AG08396 (cell line): ENCODE results near the gene AGAP1.

Experiments
- DNase-seq: peaks from one replicate; pipeline ENCODE4 v3.0.0; 2012; ENCODE audit warnings: low spot score, mixed read lengths

Gene AGAP1

GRCh38 chr2:236001854-236002253 is 508.0 kb downstream of the AGAP1 start:
- no peak for DNase-seq

DNA sequence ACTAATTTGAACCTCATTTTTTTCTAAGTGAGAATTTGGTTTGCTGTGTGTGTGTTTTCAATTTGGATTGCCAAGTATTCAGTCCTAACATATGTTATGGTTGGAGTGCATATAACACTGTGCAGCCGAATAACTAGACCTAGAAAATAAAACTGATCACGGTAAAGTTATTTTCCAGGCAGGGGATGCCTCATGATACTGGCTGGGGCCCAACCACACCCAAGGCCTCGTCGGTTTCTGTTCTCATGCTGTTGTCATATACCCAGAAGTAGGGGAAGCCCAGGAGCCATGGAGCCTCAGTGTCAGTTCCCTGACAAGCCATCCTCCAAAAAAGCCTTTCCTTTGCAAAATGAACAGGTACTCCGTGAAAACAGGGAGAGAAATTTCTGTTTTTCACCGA is 514.2 kb downstream of the AGAP1 start:
- no peak for DNase-seq

GRCh38 chr2:236008857-236009256 is 515.0 kb downstream of the AGAP1 start:
- no peak for DNase-seq

DNA sequence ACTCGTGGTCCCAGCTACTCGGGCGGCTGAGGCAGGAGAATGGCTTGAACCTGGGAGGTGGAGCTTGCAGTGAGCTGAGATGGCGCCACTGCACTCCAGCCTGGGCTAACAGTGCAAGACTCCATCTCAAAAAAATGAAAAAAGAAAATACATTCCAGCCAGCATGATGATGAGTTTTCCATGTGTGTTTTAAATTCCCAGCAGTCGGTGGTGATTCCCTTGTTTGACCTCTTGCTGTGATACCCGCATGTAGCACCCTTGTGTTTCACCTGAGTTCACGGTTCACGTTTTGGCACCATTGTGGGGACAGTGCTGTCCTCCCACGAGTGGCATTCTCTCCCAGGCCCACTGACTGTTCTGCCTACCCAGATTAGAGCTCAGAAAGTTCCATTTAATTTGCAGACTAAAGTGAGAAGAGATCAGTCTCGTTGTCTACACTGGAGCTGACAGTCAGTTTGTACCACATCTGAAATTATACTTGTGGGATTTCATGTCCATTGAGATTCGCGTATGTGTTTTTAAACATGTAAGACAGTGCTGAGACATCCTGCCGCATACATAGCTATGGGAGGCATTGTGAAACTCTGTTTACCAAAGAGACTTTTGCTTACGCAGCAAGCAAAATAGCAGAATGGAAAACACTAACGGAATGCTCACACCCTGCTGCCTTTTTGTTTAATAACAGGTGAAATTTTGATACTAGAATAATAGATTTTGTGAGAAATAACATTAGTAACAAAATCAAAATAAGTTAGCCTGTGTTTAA is 517.3 kb downstream of the AGAP1 start:
- DNase-seq, result no peak

- no peak for DNase-seq
These were observed 518.3 kb downstream of the AGAP1 start for GRCh38 chr2:236012155-236012554.

DNA sequence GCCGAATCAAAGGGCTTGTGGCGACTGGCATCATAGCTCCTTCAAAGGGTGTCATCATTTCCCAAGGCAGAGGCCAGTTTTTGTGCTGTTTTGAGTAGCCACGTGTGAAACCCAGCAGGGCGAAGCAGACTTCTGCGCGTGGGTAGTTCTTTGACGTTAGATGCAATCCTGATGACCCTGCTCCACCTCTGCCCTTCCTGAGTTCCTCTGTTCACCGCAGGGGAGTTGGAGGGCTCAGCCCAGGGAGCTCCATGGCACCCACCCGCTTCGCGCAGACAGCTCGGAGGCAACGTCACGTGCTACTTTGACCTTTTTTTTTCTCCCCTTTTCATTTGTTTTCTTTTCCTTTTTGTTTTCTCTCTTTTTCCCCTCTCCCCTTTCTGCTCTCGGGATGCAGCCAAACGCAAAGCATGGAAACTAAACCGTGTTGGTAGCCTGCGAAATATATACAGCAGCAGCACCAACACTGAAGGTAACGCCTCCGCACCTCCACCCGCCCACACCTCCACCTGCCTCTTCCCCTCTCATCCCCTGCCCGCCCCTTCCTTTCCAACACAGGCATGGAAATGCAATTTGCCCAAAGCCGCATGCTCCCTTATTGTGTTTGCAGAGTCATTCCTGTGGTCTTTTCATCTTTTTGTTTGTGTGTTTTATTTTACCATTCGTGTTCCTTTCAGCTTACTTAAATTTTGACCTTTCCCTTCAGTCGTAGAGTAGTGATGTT is 520.7 kb downstream of the AGAP1 start:
- DNase-seq, result no peak

DNA sequence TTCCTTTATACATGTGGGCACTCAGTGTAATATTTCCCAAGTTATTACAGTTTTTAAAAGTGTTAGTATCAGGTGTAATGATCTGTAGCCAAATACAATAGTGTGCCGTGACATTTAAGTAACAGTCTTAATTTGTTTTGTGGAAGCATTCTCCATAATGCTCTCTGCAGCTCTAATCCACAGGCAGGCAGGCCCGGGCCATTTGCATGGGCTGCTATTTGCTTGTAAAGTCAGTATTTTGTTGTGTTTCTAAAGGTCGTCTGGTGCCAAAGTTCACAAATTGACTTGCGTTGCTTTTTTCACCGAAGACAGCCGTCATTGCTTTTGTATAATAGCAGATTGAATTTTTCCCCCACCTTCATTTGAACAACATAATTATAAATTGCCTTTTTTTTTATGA is 521.3 kb downstream of the AGAP1 start:
- DNase-seq, result no peak

DNA sequence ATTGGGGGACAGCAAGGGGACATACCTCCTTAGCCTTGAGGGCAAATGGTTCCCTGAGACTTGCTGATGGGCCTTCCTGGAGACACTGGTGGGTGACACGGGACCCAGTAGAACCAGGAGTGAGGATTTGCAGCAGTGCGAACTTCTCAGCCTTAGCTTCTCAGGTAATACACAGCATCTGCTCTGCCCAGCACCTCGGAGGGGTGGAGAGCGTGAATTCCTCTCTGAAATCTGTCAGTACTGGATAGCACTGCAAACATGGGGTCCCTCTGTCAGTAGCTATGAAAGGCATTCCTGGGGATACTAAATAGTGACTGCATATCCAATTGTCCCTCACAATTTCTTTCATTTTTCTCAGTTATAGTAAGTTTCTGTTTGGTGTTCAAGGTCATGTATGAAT is 522.7 kb downstream of the AGAP1 start:
- DNase-seq, result no peak

- DNase-seq, result no peak
These were observed 523.6 kb downstream of the AGAP1 start for GRCh38 chr2:236017446-236017845.

DNA sequence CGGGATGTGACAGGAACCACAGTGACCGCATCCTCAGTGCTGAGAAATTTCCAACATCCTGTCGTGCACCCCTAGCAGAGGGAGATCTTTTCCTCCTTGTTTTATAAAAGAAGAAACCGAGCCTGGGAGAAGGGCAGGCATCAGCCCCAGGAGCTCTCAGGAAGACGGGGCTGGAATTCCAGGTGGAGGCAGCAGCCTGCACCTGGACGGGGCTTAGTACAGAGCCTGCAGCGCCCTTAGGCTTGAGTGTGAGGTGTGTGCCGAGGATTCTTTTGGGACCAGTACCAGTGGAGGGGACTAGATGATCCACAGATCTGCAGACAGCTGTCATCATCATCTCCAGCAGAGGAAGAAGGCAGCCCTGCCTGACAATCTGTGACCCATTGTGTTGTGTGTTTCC is 525.6 kb downstream of the AGAP1 start:
- DNase-seq, result no peak

DNA sequence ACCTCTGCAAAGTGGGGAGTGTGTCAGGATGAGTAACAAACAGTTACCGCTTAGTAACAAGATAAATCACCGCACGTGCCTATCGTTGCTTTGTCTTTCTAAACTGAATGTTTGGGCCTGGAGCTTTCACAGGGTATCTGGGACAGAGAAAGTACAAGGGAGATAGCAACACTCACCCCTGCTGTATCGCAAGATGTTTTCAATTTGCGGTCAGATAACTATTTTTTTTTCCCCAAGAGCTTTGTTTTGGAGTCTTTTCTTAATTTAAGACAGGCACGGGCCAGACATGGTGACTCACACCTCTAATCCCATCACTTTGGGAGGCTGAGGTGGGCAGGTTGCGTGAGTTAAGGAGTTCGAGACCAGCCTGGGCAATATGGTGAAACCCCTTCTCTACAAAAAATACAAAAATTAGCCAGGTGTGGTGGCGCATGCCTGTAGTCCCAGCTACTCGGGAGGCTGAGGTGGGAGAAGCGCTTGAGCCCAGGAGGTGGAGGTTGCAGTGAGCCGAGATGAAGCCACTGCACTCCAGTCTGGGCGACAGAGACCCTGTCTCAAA is 527.7 kb downstream of the AGAP1 start:
- no peak for DNase-seq

- DNase-seq, result no peak
These were observed 528.3 kb downstream of the AGAP1 start for GRCh38 chr2:236022128-236022527.

GRCh38 chr2:236025892-236026291 is 532.0 kb downstream of the AGAP1 start:
- DNase-seq, result no peak

DNA sequence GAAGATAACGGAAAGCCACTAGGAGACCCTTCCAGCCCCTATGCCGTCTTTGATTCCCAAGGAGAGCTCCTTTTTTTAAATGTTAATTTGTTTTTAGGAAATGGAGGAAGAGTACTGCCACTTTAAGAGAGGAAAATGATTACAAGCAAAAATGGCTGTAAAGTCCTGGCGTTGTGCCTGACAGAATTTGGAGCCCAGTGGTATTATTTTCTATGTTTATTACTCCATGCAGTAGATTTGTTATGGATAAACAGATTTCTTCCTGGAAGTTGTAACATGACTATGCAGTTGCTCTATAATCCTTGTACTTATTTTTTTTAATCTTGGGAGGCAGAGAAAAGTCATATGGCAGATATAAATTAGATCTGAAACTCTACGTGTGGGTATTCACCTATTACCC is 533.0 kb downstream of the AGAP1 start:
- DNase-seq, result no peak

- no peak for DNase-seq
These were observed 534.2 kb downstream of the AGAP1 start for GRCh38 chr2:236028066-236028465.

DNA sequence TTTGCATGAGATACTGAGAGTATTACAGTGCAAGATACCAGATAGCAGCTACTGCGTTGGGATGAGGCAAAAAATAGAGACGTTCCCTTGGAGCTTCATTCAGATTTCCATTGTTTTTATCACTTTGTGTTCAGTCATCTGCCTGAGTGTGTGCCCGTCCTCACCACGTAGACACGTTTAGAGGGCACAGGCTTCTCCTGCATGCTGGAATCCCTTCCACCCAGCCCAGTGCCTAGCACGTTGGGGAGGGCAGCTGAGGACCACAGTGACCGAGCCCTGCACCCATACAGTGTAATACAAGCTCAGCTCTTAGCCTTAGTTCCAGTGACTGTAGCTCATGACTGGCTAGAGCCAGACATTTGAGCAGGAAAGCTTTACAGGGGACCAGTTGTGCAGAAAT is 539.6 kb downstream of the AGAP1 start:
- no peak for DNase-seq

DNA sequence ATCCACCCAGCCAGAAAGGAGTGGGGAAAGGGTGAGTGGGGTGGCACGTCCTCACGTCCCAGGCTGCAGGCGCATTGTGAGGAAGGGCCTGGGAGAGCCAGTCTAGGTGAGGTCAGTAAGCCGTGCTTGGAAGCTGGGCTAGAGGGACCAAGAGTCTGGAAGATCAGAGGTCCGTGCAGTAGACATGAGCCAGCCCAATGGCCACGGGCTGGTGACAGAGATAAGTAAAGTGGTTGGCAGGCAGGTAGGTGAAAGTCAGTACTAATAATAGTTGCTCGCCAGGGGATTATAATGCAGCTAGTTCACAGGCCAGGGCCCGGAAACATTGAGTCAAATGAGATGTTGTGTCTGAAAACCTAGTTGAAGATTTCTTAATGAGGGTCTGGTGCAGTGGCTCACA is 541.1 kb downstream of the AGAP1 start:
- no peak for DNase-seq

DNA sequence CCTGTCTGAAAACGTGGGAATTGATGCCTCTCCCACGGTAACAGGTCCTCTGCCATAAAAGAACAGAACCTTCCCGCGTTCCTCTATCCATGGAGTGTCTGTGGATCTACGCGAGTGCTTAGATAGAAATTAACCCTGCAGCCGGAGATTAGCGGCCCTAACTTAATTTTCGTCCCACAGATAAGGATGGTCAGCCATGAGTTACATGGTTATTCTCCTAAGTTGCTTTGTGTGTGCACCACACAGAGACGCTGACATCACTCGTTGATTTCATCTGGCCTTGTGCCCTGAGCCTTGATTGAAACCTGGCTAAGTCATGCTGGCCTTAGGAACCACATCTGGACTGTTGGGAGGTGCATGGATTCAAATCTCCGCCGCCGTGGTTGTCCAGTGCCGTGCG is 542.2 kb downstream of the AGAP1 start:
- DNase-seq, result no peak

GRCh38 chr2:236038096-236038495 is 544.3 kb downstream of the AGAP1 start:
- no peak for DNase-seq

DNA sequence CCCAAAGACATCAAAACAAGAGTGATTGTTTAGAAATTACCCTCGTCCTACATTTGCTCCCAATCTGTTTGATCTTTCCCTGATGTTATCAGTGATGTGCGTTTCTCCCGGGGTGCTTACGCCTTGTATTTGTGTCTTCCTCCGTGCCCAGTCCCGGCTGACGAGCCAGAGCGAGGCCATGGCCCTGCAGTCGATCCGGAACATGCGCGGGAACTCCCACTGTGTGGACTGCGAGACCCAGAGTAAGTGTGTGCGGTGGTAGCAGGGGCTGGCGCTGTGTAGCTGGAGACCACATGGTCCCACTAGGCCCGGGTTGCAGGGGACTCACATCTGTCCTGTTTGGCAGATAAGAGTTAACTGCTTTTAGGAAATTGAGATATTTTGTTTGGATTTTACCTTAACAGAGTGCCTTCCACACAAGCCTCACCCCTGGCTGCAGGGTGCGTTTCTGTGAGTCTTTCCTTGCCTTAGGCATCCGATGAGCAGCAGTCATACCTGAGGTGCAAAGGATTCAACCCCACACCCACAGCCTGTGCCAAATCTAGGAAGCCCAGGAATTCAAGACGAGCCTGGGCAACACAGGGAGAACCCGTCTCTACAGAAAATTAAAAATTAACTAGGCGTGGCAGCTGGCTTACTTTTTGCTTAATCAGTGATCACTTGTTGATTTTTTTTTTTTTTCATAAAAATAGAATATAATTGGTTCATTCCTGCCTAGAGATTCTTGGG is 546.9 kb downstream of the AGAP1 start:
- no peak for DNase-seq

- DNase-seq, result no peak
These were observed 547.8 kb downstream of the AGAP1 start for GRCh38 chr2:236041616-236042015.

DNA sequence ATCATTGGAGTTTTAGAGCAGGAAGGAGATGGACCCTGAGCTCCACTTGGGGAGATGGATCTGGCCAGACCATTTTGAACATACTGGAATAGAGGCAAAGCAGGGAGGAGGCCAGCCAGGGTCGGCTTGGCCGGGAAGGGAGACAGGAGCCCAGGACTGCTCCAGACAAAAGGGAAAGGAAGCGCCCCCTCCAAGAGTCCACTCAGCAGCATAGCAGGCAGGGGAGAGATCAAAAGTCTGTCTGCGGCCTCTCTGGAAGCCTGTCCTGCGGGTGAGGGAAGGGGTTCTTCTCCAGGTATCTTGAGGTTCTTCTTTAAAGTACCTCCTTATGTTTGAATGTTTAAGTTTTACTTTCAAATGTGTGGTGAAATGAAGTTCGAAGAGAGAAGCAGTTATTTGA is 548.2 kb downstream of the AGAP1 start:
- no peak for DNase-seq

DNA sequence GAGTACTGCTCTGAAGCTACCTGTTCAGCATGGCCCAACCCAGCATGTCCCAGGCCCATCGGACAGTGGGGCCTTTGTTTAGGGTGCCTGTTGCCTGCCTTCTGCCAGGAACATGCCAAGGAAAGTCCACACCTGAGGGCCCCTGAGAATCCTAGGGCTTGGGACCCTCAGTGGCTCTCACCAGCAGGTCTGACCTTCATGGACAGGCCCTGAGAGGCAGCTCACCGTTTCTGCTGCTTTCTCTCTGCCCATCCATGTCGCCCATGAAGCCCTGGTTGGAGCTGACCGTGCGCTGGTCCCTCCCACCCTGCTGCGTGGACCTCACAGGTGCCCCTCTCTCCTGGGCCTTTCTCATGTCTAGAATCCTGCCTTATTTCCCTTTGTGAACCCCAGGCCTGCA is 550.3 kb downstream of the AGAP1 start:
- no peak for DNase-seq
